Measurements from ENCODE around the gene UQCRC2.

DNA sequence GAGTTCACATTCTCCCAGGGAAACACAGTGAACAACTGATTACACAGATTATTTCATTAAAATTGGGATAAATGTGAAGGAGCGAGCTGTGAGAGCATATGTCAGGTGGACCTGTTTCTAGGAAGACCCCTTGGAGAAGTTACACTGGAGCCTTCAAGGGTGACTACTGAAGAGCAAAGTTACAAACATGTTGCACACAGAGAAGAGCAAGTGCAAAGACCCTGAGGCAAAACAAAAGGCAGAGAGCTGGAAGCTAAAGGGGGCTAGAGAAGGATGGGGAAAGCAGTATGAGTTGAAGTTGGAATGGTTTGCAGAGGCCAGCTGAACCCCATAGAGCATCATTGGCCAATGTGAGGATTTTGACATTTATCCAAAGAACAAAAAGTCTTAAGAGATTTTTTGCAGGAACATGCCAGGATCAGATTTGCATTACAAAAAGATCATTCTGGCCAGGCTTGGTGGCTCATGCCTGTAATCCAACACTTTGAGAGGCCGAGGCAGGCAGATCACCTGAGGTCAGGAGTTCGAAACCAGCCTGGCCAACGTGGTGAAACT is 33.6 kb downstream of the UQCRC2 start:
- TF ChIP-seq POLR2A (IDR thresholded peaks at IDR 0.05; ENCODE audit: low read depth, low read length) (no peak), SPI1 (IDR thresholded peaks at IDR 0.05; ENCODE audit: low read depth, low read length) (no peak), POLR2AphosphoS5 (IDR thresholded peaks at IDR 0.05; ENCODE audit: low read depth, low read length) (no peak), TAF1 (IDR thresholded peaks at IDR 0.05; ENCODE audit: low read depth, low read length) (no peak), POU2F2 (IDR thresholded peaks at IDR 0.05; ENCODE audit: low read depth, low read length) (no peak), PAX5 (IDR thresholded peaks at IDR 0.05; ENCODE audit: insufficient read depth, low read length, severe bottlenecking) (no peak)
